PC-9 (cell line): ENCODE results near the gene DLD.

Source experiments
- EZH2 ChIP-seq: fragments of 200-600 bp; sonication (generic); IDR thresholded peaks from 2 replicates; pipeline ENCODE4 v1.8.0; 2017; ENCODE audit warnings: antibody characterized with exemption, low read depth
- TF ChIP-seq, protein P1 (sequence below): fragments of 200-600 bp; sonication (generic); conservative IDR thresholded peaks from 2 replicates; pipeline ENCODE4 v1.6.1; 2017; ENCODE audit warnings: mixed run types, antibody characterized with exemption, mild to moderate bottlenecking, moderate library complexity

DNA sequence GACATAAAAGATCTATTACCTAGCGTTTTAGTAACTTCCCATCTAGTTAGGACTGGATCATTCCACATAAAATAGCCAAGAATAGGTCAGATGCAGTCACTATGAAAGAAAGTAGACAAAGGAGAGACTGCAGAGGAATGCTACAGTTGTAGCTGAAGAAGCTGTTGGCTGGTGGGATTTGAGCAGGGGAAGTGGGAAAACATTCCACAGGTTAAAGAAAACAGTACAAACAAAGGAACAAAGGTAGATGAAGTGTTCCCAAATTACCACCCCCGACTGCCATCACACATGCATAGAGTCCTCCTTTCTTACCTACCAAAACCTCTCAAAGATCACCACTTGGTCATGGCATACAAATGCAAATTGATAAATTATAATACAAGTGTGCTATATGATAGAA is 41.8 kb downstream of the DLD start:
- no peak for TF ChIP-seq EZH2
- TF ChIP-seq, protein P1, sequence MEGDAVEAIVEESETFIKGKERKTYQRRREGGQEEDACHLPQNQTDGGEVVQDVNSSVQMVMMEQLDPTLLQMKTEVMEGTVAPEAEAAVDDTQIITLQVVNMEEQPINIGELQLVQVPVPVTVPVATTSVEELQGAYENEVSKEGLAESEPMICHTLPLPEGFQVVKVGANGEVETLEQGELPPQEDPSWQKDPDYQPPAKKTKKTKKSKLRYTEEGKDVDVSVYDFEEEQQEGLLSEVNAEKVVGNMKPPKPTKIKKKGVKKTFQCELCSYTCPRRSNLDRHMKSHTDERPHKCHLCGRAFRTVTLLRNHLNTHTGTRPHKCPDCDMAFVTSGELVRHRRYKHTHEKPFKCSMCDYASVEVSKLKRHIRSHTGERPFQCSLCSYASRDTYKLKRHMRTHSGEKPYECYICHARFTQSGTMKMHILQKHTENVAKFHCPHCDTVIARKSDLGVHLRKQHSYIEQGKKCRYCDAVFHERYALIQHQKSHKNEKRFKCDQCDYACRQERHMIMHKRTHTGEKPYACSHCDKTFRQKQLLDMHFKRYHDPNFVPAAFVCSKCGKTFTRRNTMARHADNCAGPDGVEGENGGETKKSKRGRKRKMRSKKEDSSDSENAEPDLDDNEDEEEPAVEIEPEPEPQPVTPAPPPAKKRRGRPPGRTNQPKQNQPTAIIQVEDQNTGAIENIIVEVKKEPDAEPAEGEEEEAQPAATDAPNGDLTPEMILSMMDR: no peak
